GM19438 (cell line): ENCODE results near the gene SYT11.
"Not testable (repeated sequence)": the region's sequence is repeated elsewhere in the genome, so short reads cannot be mapped to it uniquely, and the experiment has no call there.

Experiments
- ATAC-seq: cut with Tn5 transposase; IDR thresholded peaks from one replicate; pipeline ENCODE4 v1.9.1; 2021; ENCODE audit warnings: low read depth; ENCODE audit not compliant: unreplicated experiment

Gene SYT11

DNA sequence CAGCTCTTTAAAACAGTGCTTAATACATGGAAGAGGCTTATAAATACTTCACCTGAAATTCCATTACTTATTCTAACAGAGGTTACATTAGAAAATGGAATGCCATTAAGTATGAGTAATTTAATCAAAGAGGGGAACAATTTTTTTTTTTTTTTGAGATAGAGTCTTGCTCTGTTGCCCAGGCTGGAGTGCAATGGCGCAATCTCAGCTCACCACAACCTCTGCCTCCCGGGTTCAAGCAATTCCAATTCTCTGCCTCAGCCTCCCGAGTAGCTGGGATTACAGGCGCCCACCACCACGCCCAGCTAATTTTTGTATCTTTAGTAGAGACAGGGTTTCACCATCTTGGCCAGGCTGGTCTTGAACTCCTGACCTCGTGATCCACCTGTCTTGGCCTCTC is 36.2 kb downstream of the SYT11 start:
- not testable (repeated sequence) for ATAC-seq

DNA sequence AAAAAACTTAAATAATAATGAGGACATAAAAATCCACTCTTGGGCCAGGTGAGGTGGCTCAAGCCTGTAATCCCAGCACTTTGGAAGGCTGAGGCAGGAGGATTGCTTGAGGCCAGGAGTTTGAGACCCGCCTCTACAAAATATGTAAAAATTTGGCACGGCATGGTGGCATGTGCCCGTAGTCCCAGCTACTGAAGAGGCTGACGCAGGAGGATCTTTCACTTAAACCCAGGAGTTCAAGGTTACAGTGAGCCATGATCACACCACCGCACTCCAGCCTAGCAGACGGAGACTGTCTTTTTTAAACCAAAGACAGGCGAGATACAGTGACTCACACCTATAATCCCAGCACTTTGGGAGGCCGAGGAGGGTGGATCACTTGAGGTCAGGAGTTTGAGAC is 37.1 kb downstream of the SYT11 start:
- not testable (repeated sequence) for ATAC-seq

DNA sequence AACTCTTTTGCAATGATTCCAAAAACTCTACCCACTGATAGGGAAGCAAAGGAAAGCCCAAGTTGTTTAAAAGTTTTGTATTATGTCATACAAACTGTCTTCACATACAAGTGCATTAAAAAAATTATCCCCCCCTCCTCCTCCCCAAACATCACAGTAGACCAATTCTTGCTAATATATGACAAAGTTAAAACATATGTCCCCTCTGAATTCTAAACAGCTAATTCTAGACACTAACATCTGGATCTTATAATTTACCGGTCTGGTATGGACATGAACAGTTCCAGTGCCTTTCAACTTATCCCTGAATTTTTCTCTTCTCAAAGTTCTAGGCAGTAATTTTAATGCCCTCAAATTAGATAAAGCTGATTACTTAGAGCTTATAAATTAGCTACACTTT is 38.4 kb downstream of the SYT11 start:
- no peak for ATAC-seq

DNA sequence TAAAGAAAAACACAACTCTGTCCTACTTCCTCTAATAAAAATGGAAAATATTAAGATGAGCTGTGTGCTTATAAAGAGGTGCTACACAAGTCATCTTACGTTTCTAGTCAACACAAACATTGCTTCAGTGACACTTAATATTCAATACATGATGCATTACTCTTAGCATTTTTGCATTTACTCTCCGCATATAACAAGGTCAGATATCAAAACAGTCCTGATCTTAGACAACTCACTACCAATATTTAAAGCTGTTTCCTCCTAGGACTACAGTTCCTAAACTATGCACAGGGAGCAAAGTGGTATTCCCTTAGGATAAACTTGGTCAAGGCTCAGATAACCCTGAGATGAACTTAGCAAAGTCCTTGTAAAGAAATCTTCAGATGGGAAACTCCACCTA is 39.5 kb downstream of the SYT11 start:
- ATAC-seq: no peak

DNA sequence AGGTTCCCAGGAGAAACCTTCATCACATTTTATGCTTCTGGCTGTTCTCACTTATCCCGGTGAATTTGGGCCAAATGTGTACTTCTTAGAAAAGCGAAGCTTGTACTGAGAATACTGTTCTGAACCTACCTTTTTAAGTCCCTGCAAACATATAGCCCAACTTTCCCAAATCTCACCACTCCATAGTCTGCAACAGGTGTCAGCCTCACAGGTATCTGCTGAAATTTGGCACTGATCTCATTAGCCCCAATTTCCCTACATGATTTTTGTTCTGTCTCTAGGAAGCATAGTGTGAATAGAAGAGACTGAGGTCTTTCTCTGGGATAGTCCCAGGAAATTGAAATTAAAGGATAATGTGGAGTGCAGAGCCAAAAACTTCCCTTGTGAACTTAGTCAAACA is 40.3 kb downstream of the SYT11 start:
- ATAC-seq: no peak

DNA sequence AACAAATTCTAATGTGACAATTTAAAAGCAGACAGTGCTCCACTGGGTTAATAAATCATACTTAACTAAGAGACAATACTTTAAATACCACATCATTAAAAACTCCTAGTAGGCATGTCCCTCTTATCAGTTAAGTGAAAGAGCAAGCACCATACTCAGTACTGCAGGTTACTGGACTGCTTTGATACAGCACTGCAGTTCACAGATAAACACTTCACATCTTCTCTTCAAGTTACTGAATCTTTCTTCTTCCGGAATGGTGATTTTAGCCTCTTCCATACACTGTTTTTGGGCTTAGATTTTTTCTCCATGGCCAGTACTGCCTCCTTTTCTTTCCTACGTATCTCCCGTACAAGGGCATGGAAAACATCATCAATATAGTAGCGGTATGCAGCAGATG is 40.8 kb downstream of the SYT11 start:
- ATAC-seq: no peak

DNA sequence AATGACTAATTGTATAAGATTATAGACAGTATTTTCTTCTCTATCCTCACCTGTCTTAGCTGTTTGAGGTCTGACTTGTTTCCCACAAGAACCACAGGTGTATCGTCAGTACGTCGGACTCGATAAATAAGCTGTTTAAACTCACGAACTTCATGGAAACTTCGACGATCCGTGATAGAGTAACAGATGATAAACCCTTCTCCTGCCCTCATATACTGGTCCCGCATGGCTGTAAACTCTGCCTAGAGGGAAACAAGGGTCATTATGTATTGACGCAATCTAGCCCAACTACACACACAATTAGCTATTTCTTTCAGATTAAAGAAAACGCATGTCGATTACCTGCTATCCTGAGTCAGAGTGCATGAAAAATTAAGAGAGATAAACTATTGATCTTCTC is 44.9 kb downstream of the SYT11 start:
- no peak for ATAC-seq

DNA sequence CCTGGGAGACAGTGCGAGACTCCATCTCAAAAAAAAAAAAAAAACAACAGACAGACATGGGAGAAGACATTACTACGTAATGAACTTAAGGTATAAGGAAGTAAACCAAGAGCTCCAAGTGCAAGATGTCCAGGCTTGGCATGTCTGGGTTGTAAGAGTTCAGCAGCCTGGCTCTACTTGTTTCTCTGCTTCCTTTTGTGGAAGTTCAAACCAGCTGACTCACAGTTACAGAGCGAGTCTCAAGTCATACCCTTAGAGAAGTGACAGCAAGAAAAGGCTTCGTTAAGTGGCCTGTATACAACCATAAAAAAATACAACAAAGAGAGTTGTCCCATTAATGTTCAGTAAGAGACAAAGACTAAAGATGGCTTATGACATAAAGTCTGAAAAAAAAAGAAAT is 50.5 kb downstream of the SYT11 start:
- ATAC-seq: no peak

DNA sequence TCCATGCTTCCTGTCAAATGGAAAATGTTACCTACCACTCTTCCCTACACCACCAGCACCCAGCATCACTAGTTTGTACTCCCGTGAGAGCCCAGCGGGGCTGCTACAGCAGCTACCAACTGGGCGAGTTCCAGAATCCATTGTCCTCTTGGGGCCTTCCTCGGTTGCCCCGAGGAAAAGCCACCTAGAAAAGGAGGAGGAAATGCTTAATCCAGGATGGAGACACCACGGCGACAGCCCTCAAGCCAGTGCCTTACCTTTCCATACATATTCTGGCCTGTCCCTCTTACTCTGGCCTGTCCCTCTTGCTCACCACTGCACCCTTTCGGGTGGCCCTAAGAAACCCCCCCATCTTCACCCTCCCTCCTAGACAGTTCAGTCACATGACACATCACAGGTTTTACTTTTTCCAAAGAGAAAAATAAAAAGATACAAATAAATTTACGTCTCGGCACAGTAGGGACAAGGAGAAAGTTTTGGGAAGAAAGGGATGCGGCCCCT is 51.3 kb downstream of the SYT11 start:
- ATAC-seq: no peak

DNA sequence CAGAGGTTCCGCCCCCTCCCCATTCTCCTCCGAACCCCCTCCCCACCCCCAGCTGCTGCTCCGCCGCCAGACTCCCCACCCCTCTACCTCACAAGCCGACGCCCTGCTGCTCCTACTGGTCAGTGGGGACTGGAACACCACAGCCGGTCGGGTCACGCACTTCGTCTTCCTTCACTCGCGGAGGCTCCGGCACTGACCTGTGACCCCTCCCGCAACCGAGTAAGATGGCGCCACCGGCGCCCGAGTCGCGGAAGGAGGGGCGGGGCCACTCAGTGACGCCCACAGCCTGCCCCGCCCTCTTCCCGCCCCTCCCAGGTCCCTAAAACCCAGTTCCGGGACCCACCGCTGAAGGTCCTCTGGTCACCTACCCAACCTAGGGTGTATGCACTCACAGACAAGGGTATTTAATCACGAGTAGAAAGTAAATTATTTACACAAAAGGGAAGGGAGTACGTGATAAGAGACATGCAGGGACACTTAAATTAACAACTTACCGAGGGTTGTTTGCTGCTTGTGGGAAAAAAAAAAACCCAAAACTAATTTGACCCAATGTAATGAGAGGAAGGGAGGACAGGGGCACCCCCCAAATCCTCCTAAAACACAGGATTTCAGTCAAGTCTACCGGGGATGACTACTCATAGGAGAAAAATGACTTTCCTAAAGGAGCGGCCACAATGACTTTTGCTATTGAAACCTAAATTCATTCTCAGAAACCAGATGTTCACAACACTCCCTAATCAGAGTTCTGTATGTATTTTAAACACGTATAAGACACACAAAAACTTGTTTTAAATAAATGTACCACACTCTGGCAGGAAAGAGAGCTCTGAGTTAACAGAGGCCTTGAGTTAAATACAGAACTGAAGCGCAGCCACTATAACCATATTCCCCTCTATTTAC is 52.0 kb downstream of the SYT11 start, which contains the start of gene RIT1:
RIT1 (minus strand) TSS at position 194 of the 900 bp plus-strand sequence. CDS start 588 bp downstream, outside the sequence.
- peak; percentile 87 for ATAC-seq

DNA sequence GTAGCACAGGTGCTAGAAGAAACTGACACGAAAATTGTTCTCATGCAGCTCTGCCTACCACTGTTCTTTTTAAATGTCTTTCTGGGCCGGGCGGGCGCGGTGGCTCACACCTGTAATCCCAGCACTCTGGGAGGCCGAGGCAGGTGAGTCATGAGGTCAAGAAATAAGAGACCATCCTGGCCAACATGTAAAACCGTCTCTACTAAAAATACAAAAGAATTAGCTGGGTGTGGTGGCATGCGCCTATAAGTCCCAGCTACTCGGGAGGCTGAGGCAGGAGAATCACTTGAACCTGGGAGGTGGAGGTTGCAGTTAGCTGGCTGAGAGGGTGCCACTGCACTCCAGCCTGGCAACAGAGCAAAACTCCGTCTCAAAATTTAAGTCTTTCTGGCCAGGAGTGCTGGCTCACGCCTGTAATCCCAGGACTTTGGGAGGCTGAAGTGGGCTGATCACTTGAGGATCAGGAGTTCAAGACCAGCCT is 52.7 kb downstream of the SYT11 start:
- no peak for ATAC-seq

DNA sequence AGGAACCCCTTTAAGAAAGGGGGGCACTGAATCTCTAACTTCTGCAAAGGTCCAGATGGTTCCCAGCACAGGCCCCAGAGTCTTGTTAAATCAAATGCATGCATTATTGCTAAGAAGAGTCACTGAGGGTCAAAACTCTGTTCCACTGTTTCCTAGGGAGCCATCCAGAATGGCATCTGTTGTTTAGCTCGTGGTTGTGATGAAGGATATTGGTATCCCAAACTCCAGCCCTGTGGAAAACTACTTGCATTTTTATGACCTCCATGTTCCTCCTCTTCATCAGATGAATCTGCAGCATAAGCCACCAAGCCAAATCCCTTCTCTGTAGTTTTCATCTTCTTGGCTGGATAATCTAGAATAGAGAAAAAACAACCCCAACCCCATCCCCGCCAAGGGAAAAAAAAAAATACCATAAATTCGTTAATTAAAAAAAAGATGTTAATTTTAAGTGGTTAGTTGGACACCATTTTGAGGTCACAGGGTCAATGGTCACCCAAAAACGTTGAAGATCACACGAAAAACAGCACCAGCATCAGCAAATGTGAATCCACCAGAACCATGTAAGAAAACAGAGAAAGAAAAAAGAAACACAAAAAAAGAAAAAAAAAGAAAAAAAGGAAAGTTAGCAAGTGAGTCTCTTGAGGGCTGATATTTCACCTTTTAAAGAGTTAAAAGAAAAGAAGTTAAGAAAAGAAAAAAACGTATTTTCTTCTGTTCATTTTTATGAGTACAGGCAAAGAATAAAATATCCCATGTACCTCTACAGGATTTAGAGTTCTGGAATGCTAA is 54.8 kb downstream of the SYT11 start:
- ATAC-seq: no peak

DNA sequence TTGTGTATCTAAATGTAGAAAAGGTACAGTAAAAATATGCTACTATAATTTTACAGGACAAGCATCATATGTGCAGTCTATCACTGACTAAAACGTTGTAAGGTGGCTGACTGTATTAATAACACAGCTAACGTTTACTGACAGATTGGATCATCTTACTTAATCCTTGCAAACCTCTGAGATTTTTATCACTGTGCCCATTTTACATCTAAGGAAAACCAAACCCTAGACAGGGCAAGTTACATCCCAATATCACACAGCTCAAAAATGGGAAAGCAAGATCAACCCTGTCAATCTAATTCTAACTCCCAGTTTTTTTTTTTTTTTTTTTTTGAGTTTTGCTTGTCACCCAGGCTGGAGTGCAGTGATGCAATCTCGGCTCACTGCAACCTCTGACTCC is 59.3 kb downstream of the SYT11 start:
- ATAC-seq: no peak

DNA sequence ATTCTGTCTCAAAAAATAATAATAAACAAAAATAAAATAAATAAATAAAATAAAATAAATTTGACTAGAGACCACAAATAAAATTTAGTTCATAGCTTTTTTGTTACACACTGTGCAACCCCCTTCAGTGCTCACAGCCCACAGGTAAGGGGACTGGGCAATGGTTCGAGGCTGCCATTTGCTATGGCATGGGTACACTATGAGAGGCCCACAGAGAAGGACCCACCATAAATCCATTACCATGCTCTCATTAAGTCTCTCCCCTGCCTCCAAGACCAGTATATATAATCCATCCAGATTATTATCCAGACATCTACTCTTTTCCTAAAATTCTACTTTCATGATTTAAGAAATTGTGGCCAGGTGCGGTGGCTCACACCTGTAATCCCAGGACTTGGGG is 60.4 kb downstream of the SYT11 start:
- ATAC-seq: no peak

DNA sequence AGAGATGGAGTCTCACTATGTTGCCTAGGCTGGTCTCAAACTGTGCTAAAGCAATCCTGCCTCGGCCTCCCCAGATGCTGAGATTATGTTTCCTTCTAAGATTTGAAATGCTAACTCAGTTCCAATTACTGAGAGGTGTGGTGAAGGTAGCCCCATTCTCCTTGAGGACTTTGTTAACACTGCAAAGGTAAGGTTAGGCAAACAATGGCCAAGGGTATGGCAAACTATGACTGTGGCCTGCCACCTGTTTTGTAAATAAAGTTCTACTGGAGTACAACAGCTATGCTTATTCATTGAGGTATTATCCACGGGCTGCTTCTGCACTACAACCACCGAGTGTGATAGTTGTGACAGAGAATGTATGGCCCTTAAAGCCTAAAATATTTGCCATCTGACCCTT is 61.4 kb downstream of the SYT11 start:
- ATAC-seq: no peak

DNA sequence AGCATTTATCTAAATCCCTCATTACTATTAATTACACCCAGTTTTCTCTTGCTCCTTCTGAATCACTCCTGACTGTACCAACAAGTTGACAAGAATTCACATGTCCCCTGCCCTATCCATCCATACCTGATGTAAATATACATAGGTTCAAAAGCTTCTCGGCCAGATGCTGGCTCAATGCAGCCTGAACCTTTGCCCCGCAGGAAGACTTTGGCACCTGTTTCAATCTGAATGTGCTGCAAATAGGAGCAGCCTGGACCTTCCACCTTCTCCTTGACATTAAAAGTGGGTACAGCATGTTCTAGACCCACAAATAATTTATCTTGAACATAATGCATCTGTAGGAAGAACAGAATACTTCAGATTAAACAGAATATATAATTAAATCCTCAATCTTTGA is 66.1 kb downstream of the SYT11 start:
- ATAC-seq: no peak

DNA sequence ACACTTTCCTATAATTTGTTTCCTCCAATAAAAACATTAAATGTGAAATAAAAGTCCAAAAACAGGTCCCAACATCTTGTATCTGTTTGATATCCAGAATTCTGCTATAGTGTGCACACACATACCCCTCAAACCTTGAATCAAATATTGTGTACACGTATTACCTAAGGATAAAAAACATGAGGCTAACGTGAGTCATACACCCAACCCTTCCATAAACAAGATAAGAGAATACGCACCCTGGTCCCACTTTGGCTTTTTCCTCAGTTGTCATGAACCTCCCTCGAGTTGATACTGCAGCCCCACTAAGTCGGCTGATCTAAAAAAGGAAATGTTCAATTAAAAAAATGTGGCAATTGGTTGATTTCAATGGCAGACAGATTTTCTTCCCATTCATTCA is 69.7 kb downstream of the SYT11 start:
- no peak for ATAC-seq

DNA sequence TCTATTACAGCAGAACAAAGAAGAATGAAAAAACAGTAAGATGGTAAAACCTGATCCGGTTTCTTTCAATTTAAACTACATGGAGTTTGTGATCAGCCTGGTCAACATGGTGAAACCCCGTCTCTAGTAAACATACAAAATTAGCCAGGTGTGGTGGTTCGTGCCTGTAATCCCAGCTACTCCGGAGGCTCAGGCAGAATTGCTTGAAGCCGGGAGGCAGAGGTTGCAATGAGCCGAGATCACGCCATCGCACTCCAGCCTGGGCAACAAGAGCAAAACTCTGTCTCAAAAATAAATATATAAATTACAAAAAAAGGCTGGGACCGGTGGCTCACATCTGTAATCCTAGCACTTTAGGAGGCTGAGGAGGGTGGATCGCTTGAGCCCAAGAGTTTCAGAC is 71.4 kb downstream of the SYT11 start:
- ATAC-seq: not testable (repeated sequence)

DNA sequence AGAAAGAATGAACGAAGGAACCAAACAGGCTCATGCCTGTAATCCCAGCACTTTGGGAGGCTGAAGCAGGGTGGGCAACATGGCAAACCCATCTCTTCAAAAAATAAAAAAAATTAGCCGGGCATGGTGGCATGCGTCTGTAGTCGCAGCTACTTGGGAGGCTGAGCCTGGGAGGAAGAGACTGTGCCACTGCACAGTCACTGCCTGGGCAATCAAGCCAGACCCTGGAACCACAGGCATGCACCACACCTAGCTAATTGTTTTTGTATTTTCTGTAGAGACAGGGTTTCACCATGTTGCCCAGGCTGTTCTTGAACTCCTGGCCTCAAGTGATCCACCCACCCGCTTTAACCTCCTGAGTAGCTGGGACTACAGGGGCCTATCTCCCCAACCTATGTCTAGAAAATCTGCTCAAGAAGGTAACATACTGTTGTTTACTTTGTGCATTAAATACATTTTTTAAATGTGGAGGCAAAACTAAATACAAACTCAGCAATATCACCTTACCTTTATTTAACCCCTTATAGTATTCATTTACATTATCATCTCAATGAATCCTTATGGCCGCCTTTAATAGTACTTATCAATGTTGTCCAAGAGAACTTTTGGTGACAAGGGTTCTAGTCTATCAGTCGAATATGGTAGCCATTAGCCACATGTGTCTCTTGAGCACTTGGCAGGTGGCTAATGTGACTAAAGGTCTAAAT is 72.1 kb downstream of the SYT11 start:
- ATAC-seq: no peak

DNA sequence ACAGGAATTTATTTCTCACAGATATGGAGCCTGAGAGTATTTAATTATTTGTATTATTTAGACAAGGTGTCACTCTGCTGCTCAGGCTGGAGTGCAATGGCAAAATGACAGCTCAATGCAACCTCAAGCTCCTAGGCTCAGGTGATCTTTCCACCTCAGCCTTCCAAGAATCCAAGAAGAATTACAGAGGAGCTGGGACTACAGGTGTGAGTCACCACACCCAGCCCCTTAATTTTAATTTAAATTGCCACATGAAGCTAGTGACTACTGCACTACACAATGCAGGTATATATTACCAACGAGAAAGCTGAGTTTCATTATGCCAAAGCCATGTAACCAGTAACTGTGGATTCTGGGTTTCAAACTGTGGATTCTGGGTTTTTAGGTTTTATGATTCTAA is 72.7 kb downstream of the SYT11 start:
- ATAC-seq: no peak

DNA sequence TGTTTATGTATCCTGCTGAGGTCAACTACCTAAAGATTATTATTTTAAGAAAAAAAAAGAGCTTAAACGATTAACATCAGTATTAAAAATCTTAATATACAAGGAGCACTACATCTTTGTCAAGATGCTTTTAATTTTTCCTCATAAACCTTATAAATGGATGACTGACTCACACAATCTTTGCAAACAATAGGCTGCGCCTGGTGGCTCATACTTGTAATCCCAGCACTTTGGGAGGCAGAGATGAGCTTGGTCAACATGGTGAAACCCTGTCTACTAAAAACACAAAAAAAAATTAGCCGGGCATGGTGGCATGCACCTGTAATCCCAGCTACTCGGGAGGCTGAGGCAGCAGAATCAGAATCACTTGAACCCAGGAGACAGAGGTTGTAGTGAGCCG is 73.1 kb downstream of the SYT11 start:
- no peak for ATAC-seq
